Neuron (in vitro differentiated cells): ENCODE measurements around the gene FAM170B.

ENCODE experiments used
- H2AFZ ChIP-seq: one replicate; pipeline ENCODE4 v1.6.1; 2013; ENCODE audit warnings: low read depth, mild to moderate bottlenecking, inconsistent platforms, low read length, moderate library complexity
- H3K27me3 ChIP-seq: one replicate; pipeline ENCODE4 v1.6.1; 2013; ENCODE audit warnings: low read length; ENCODE audit not compliant: insufficient read depth
- H3K36me3 ChIP-seq: one replicate; pipeline ENCODE4 v1.6.1; 2013; ENCODE audit warnings: low read length; ENCODE audit not compliant: insufficient read depth
- H3K4me1 ChIP-seq: one replicate; pipeline ENCODE4 v1.6.1; 2013; ENCODE audit warnings: low read length; ENCODE audit not compliant: insufficient read depth
- H3K4me3 ChIP-seq: 2 replicates; pipeline ENCODE4 v1.5.1; 2013; ENCODE audit warnings: mild to moderate bottlenecking, low read length, moderate library complexity
- H3K9me3 ChIP-seq: one replicate; pipeline ENCODE4 v1.6.1; 2013; ENCODE audit warnings: low read length

The FAM170B gene

GRCh38 chr10:49153971-49154370 is 20.1 kb upstream of the FAM170B start:
- H3K4me3 ChIP-seq: no peak overlapping the region
- peaks cover 5% of the 10 kb centered on the region for H3K27me3 ChIP-seq
- no peaks in the 10 kb centered on the region for H3K9me3 ChIP-seq
- no peak overlapping the region for H2AFZ ChIP-seq
- H3K4me1 ChIP-seq: no peaks in the 10 kb centered on the region
- no peaks in the 10 kb centered on the region for H3K36me3 ChIP-seq

GRCh38 chr10:49153115-49153514 is 19.3 kb upstream of the FAM170B start:
- Histone ChIP-seq H3K4me3 (no peak overlapping the region), H3K4me1 (no peaks in the 10 kb centered on the region), H3K9me3 (no peaks in the 10 kb centered on the region), H3K27me3 (peaks cover 5% of the 10 kb centered on the region), H3K36me3 (no peaks in the 10 kb centered on the region), H2AFZ (no peak overlapping the region)

DNA sequence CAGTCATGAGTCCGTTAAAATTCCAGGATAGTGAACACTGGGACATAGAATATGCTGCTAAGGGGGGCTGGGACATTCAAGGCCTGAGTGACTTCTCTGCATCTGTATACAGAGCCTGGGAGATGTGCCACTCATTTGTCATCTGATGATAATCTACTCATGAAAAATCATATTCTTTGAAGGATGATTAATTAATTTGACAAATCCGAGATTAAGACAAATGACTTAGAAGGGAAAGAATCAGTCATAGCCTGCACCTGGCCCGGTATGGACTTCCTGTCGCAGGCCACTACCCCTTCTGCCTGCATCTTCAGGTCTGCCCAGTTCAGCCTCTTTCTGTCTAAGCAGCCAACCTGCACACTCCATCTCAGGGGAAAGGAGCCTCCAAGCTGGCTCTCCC is 18.8 kb upstream of the FAM170B start:
- Histone ChIP-seq H3K27me3 (peaks cover 5% of the 10 kb centered on the region), H3K4me1 (no peaks in the 10 kb centered on the region), H3K36me3 (no peaks in the 10 kb centered on the region), H3K4me3 (no peak overlapping the region), H3K9me3 (no peaks in the 10 kb centered on the region), H2AFZ (no peak overlapping the region)

DNA sequence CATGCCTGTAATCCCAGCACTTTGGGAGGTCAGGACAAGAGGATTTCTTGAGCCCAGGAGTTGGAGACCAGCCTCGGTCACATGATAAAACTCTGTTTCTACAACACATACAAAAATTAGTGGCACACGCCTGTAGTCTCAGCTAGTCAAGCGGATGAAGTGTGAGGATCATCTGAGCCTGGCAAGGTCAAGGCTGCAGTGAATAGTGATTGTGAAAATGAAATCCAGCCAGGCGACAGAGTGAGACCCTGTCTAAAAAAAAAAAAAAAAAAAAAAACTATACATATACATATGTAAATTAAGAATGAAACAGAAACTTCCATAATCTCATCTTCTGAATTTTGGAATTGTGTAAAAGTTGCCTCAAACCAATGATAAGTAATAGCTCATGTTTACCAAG is 18.2 kb upstream of the FAM170B start:
- Histone ChIP-seq H3K9me3 (no peaks in the 10 kb centered on the region), H2AFZ (no peak overlapping the region), H3K36me3 (no peaks in the 10 kb centered on the region), H3K4me1 (no peaks in the 10 kb centered on the region), H3K27me3 (peaks cover 5% of the 10 kb centered on the region), H3K4me3 (no peak overlapping the region)

- H3K9me3 ChIP-seq: no peaks in the 10 kb centered on the region
- H3K4me1 ChIP-seq: no peaks in the 10 kb centered on the region
- no peak overlapping the region for H2AFZ ChIP-seq
- no peaks in the 10 kb centered on the region for H3K36me3 ChIP-seq
- H3K27me3 ChIP-seq: peaks cover 5% of the 10 kb centered on the region
- H3K4me3 ChIP-seq: no peak overlapping the region
Observed at GRCh38 chr10:49151481-49151880, 17.7 kb upstream of the FAM170B start.

GRCh38 chr10:49151025-49151445 is 17.2 kb upstream of the FAM170B start:
- peaks cover 5% of the 10 kb centered on the region for H3K27me3 ChIP-seq
- H3K4me3 ChIP-seq: no peak overlapping the region
- H3K36me3 ChIP-seq: no peaks in the 10 kb centered on the region
- H3K9me3 ChIP-seq: no peaks in the 10 kb centered on the region
- no peaks in the 10 kb centered on the region for H3K4me1 ChIP-seq
- no peak overlapping the region for H2AFZ ChIP-seq

GRCh38 chr10:49150426-49150825 is 16.6 kb upstream of the FAM170B start:
- no peak overlapping the region for H3K4me3 ChIP-seq
- H3K27me3 ChIP-seq: peaks cover 5% of the 10 kb centered on the region
- no peak overlapping the region for H2AFZ ChIP-seq
- no peaks in the 10 kb centered on the region for H3K36me3 ChIP-seq
- no peaks in the 10 kb centered on the region for H3K9me3 ChIP-seq
- H3K4me1 ChIP-seq: no peaks in the 10 kb centered on the region

GRCh38 chr10:49149881-49150280 is 16.1 kb upstream of the FAM170B start:
- H3K4me3 ChIP-seq: no peak overlapping the region
- peaks cover 5% of the 10 kb centered on the region for H3K27me3 ChIP-seq
- H3K4me1 ChIP-seq: no peaks in the 10 kb centered on the region
- no peaks in the 10 kb centered on the region for H3K9me3 ChIP-seq
- no peaks in the 10 kb centered on the region for H3K36me3 ChIP-seq
- H2AFZ ChIP-seq: no peak overlapping the region

GRCh38 chr10:49144058-49144720 is 10.4 kb upstream of the FAM170B start:
- Histone ChIP-seq H3K9me3 (no peaks in the 10 kb centered on the region), H3K27me3 (no peaks in the 10 kb centered on the region), H3K4me3 (no peak overlapping the region), H3K4me1 (no peaks in the 10 kb centered on the region), H2AFZ (no peak overlapping the region), H3K36me3 (no peaks in the 10 kb centered on the region)

DNA sequence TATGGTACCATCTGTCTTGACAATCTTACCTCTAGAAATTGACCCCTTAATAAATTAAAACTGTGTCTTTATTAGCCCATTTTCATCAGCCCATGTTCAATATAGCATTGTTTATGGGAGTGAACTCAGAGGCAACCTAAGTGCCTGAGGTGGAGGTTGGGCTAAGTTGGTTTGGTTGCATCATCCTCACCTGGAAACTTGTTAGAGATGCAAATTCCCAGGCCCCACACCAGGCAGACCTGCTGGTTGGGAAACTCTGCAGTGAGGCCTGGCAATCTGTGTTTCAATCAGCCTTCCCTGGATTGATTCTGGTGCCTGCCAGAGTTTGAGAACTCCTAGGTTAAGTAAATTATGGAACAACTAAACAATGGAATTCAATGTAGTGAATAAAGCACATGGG is 9.4 kb upstream of the FAM170B start:
- H3K4me3 ChIP-seq: no peak overlapping the region
- no peaks in the 10 kb centered on the region for H3K36me3 ChIP-seq
- no peaks in the 10 kb centered on the region for H3K27me3 ChIP-seq
- H3K4me1 ChIP-seq: no peaks in the 10 kb centered on the region
- H2AFZ ChIP-seq: no peak overlapping the region
- no peaks in the 10 kb centered on the region for H3K9me3 ChIP-seq

- Histone ChIP-seq H3K27me3 (no peaks in the 10 kb centered on the region), H2AFZ (no peak overlapping the region), H3K4me3 (no peak overlapping the region), H3K4me1 (no peaks in the 10 kb centered on the region), H3K36me3 (no peaks in the 10 kb centered on the region), H3K9me3 (no peaks in the 10 kb centered on the region)
Observed at GRCh38 chr10:49141541-49142332, 7.9 kb upstream of the FAM170B start.

- Histone ChIP-seq H3K27me3 (no peaks in the 10 kb centered on the region), H3K4me1 (no peaks in the 10 kb centered on the region), H3K9me3 (no peaks in the 10 kb centered on the region), H3K36me3 (no peaks in the 10 kb centered on the region), H2AFZ (no peak overlapping the region), H3K4me3 (no peak overlapping the region)
Observed at GRCh38 chr10:49140304-49141177, 6.7 kb upstream of the FAM170B start.

DNA sequence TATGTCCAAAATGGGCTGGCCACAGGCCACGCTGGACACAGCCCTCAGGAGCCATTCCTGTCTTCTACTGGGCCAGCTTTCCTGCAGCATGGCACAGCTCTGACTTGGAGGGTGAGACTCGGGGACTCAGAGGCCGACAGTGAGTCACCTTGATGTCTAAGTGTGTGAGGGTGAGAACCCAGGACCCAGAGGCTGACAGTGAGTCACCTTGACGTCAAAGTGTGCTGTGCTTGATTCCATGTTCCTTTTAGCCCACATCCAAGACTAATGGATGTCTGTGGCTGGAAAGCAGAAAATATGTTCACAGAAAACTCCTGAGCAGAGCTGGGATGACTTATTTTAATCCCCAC is 6.0 kb upstream of the FAM170B start:
- Histone ChIP-seq H3K4me3 (no peak overlapping the region), H3K9me3 (no peaks in the 10 kb centered on the region), H3K27me3 (no peaks in the 10 kb centered on the region), H3K4me1 (no peaks in the 10 kb centered on the region), H2AFZ (no peak overlapping the region), H3K36me3 (no peaks in the 10 kb centered on the region)
